Stimulated activated naive CD4-positive, alpha-beta T cell (primary cell): ENCODE measurements around the gene TMPRSS7.

Source experiments
- DNase-seq, 6 experiments: peaks; one replicate each; lab custom pipeline; 2025; lab: John Stamatoyannopoulos, UW

The TMPRSS7 gene

DNA sequence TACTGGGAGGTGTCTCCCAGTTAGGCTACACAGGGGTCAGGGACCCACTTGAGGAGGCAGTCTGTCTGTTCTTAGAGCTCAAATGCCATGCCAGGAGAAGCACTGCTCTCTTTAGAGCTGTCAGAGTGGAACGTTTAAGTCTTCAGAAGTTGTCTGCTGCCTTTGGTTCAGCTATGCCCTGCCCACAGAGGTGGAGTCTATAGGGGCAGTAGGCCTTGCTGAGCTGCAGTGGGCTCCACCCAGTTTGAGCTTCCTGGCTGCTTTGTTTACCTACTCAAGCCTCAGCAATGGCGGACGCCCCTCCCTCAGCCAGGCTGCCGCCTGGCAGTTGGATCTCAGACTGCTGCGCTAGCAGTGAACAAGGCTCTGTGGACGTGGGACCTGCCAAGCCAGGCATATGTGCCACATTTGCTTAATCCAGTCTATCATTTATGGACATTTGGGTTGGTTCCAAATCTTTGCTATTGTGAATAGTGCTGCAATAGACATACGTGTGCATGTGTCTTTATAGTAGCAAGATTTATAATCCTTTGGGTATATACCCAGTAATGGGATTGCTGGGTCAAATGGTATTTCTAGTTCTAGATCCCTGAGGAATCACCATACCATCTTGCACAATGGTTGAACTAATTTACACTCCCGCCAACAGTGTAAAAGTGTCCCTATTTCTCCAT lies 38.0 kb downstream of the TMPRSS7 start:
- DNase-seq = peak; percentile 52 to 82 (median 78)

- DNase-seq = no peak
Observed at GRCh38 chr3:112074006-112074405, 39.5 kb downstream of the TMPRSS7 start.

DNA sequence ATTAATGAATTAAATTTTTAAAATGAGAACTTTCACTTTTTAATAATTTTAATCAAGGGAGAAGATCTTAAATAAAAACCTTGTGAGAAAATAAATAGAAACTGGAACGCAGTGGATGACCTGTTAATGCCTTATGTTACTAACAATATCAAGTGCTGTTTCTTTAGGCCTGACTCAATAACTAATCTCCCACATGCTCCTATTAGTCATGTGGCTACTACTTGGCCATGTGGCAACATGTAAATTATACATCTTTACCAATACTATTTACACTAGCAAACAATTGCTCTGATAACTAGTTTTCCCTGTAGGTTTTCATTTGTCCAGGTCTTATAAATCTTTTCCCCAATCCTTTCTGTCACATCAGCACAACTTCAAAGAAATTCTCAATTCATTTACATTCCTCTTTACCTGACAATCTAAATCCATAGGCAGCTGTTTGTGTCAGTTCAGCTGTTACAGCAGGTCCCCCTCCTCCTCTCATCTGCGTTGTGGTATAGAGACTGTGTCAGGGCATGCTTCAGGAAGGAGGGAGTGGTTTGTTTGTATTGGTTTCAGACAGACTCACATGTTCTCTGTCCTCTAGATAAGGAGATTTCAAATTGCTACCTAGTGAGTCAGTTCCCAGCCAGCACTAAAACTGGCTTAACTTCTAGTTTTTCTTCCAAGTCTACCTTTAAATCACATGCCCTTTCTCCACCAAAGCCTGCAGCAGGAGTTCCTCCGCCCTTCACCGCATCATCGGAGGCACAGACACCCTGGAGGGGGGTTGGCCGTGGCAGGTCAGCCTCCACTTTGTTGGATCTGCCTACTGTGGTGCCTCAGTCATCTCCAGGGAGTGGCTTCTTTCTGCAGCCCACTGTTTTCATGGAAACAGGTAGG lies 40.3 kb downstream of the TMPRSS7 start:
- peak in 5 of 6 experiments; percentile 4 to 44 (median 19) for DNase-seq

DNA sequence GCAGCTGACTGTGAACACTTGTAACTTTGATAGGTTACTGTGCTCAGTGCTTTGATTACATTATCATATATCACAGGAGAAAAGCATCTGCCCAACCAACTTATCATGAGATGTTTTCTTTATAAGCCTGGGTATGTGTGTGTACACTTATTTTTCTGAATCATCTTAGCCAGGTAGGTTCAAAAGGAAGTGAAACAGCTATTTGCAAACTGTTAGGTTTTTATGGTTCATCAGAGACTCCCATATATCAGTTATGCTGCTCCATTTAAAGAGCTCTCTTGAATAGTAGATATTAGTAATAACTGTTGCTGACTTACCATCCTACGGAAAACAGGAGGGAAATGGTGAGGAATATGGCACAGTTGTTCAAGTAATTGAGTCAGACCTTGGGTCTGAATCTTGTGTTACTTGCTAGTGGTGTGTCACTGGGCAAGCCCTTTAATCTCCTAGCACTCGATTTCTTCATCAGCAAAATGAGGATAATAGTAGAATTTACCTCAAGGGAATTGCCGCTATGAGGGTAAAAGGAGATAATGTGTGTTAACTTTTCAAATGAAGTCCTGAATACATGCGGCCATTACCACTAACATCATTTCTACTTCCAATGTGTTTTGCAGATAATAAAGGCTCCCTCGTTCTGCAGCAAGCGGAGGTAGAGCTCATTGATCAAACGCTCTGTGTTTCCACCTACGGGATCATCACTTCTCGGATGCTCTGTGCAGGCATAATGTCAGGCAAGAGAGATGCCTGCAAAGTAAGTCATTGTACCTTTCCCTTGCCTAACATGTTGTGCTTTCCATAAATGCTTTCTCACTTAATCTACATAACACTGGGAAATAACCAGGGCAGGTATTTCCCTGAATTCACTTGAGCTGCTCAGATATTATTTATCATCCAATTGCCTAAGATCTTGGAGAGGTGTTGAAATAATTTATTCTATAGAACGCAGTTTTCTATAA lies 43.9 kb downstream of the TMPRSS7 start:
- DNase-seq = no peak

DNA sequence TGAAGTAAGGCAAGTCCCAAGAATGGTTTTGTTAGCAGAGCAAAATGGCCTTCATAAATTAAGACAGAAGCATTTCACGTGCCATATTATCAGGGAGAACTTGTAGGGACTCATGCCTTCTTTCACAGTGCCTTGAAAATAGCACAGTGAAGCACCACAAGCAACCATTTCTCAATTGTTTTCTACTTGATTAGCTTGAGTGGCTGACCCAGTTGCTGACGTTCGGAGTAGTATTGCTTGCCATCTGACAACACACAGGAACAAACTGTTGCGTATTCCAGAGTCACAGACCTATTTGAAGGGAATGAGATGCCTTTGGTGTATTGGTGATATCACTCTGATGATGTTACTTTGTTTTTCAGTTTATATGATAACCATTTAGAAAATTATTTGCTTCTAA lies 48.7 kb downstream of the TMPRSS7 start:
- no peak for DNase-seq

DNA sequence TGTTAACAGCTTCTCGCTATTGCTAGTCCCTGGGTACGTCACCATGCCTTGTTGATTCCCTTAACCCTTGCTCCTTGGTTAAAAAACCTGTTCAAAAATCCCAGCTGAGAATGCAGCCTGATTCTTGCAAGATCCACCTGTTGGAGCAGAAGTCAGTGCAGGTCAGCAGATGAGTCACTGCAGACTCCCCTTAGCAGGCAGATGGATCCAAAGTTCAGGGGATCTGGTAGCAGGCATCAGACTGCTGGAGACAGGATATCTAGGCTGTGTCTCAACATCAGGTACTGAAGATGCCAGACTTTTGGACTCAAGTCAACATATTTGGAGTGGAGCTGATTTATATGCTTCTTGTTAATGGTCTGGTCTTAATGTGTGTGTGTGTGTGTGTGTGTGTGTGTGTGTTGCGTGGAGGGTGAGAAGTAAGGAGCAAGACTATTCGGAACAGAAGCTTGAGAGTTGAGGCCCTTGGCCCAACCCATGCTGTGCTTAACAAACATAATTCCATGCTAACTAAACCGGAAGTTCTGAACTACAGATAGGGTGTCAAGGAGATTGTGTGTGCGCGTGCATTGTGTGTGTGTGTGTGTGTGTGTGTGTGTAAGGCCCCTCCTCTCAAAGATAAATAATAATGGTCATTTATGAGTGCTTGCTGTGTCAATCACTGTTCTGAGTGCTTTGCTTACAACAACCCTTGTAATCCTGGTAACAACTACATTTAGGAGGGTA lies 50.6 kb downstream of the TMPRSS7 start:
- DNase-seq = no peak

- peak in 1 of 6 experiments; percentile 54 for DNase-seq
Observed at GRCh38 chr3:112085735-112086075, 51.2 kb downstream of the TMPRSS7 start.

DNA sequence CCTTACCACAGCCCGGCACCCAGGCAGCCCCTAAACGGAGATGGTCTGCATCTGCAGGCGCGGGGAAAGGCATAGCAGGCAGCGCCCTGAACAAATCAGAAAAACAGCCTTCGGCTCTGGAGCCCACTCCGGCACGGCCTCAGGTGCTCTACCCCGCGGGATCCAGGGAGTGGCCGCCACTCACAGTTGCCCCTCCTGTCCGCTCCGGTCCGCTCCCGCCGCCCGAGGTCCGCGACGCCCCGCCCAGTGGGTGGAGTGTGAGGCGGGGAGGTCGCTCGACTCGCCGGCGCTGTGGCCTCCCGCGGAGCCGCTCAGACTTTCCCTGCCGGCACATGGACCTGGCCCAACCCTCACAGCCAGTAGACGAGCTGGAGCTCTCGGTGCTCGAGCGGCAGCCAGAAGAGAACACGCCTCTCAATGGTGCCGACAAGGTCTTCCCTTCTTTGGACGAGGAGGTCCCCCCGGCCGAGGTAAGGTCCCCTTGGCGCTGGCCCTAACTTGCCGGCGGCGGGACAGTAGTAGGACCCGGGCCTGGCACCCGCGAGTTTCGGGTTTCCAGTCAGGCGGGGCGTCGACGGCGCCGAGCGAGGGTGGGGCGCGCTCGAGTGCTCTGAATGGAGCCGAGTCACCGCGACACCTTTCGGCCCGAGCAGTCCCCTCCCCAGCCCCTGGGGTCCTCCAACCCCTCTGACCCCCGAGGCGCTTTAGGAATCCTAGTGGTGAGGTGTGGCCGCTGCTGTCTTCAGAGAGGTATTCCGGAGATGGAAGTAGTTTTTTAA lies 51.7 kb downstream of the TMPRSS7 start, which contains the start of gene C3orf52:
Gene C3orf52, plus strand, starts transcription at position 314 of the 779 bp plus-strand sequence. Its CDS starts 19 bp downstream, at position 333.
- peak; percentile 27 to 66 (median 55) for DNase-seq

DNA sequence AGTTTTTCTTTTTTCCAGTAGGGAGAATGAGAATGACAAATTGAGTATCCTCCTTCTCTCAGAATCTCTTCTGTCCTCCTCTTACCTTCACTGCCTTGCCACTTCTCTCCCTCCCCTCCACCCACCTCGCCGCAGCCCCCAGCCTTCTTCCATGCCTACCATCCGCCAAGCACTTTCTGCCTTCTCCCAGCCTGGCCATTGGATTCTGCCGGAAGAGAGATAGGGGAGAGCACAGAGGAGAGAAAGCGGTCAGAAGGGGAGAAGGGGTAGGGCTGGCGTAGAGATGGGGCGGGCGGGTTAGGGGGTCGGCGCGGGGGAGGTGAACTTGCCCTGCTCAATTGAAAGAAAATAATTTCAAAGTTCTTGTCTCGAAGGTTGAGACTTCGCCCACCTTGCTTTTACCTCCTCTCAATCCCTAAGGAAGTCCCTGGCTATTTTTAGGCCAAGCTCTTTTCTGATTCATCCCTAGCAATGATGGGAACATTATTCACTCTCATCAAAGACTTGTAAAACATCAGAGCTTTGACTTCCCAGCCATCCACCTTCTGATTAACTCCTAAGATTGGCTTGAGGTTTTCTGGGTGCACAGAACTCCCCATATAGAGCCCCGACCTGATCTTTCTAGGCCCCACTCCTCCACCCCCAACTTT lies 52.5 kb downstream of the TMPRSS7 start:
- DNase-seq = no peak

DNA sequence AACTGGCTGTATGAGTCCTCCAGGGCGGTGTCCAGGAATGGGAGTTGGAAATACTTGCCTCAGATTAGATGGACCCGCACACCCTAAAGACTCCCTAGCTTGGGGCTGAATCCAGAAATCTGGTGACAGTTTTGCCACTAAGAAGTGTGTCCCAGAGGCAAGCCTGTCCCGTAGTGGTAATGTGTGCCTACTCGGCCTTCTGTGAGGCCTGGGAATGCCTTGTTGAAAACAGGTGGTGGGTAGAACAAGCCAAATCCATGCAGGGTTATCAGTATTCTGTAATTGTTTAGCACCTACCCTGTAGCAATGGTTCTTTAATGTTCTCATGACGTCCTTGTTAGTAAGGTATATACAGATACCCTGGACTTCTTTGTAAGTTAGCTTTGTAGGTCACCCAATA lies 53.2 kb downstream of the TMPRSS7 start:
- no peak for DNase-seq

GRCh38 chr3:112088944-112089343 lies 54.4 kb downstream of the TMPRSS7 start:
- no peak for DNase-seq

DNA sequence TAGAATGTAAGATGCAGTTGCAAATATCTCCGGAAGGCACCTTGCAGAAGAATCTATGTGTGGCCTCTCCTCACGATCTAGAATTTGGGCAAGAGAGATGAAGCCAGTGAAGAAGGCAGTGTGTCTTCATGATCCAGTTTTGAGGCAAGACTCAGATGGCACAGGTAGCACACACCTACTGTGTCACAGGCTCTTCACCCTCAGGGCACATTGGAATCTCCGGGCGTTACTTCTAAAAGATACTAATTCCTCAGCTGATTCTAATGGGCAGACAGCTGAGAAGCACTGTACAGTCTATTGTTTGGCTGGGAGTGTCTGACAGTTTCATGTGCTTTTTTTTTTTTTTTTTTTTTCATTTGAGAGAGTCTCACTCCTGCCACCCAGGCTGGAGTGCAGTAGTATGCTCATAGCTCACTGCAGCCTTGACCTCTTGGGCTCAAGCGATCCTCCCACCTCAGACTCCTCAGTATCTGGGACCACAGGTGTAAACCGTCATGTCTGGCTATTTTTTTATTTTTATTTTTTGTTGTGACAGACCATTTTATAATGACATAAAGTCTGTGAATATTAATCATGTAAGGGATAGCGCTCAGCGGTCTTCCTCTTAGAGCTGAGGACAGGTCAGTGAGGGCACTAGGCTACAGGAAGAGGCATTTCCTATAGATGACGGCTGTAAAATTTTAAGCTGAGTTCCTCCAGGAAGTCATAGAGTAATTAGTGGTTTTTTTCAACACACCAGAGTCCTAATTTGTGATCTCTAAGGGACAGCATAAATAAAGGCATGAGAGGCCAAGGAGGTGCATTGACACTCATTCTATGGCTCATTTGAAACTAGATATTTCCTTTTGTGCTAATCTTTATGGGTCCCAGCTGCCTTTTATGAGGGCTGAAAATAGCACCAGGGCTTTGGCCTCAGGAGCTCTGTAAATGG lies 55.7 kb downstream of the TMPRSS7 start:
- DNase-seq = no peak

DNA sequence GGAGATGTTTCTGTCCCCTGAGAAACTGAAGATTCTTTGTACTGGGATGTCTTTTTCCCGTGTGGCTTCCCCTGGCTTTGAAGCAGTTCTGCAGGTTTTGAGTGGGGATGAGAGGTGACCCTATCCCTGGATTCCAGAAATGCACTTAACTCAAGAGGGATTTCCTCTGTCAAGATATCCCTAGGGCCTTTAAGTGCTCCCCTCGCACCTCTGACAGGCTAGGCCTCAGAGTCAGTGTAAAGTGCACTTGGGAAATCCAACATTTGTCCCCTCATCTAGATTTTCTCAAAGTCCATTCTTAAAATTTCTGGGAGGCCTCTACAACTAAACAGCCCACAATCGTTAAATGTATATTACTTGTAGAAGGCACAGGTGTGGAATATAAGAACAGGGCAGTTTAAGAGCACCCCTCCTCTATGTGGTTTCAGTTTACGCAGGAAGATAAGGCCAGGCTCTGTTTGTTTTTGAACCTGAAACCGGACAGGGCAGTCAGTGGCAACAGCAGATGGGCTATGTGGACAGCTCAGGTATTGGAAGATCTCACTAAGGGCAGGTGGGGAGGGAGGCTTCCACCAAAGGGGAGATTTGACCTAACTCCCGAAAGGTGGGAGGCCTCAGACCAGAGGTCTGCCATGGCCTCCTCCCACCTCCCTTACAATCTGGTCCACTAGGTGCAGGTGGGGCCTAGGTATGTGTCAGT lies 56.5 kb downstream of the TMPRSS7 start:
- DNase-seq = no peak

DNA sequence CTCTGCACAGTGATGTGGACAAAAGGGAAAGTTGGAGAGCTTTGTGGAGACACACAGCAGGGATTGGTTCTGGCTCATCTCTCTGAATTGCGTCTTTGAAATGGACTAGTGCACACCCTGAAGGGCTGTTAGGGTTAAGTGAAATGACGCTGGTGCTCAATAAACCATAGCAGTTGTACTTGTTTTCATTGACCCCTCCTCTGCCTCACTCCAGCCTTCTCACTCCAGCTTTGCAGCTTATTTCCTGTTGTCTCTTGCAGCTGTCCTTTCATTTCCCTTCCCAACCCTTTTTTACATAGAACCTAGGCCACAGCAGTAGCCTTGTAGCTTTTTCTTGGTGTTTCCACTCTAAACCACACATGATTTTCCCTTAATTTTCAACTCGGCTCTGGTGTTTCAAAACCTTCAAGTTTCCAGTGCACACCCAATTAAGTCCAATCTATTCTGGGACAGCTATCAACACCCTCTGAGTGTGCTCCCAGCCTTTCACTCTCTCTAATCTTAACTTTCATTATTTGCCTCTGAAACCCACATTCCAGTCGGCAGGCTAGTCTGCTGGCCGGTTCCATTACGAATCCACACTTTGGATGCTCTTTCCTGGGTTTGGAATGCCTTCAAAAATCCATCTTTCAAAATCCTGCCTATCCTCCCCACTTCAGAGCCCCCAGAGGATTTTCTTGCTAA lies 58.1 kb downstream of the TMPRSS7 start:
- no peak for DNase-seq

DNA sequence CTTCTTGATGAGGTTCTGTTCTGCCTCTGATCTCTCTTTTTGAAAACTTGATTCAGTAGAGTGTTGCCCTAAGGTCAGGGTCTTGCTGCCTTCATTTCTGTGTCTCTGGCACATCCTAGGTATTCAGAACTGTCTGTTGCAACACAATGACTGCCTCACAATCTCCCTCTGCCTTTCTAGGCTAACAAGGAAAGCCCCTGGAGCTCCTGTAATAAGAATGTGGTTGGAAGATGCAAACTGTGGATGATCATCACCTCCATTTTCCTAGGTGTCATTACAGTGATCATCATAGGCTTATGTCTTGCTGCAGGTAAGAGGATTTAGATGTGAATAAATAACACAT lies 58.6 kb downstream of the TMPRSS7 start:
- DNase-seq = no peak

GRCh38 chr3:112095731-112096130 lies 61.2 kb downstream of the TMPRSS7 start:
- no peak for DNase-seq

DNA sequence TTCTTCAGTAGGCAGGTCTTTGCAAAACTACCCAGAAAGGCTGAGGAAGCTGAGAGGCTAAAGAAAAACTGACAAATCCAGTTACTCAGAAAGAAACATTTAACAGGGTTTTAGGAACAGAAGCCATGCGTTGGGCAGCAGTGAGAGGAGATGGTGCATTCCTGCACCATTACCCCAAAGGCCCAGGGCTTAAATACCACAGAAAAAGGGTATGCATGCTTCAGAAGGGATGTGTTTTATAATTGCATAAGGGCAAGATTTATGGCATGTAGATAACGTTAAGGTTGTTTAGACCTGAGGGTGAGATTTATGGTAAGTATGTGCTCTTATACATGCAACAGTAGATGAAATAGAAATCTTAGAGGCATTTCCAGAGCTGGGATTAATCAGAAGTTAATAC lies 61.6 kb downstream of the TMPRSS7 start:
- DNase-seq = no peak

DNA sequence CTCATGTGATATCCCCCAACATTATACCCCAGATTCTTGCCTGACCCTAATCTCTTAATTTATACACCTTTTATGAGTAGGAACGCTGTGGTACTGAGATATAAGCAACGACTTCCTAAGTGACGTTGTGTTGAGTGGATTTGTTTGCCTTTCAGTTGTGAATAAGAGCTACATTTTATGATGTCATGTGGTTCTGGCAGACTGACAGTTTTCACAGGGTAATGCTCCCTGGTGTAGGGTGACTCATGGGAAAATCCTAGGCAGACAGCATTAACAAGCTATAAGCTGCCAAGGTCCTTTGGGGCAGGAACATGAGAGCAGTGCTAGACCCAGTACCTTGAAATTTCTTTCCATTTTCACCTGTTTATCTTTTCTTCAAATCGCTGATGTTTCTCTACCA lies 62.8 kb downstream of the TMPRSS7 start:
- no peak for DNase-seq
